Transverse colon (tissue), 4 donors: Measurements from ENCODE around the gene ZNF296.

Source experiments
- CTCF ChIP-seq, 5 experiments: fragments of 200-600 bp in 3 of 5; fragments of 450-650 bp in 2 of 5; sonication (generic) in 3 of 5; IDR thresholded peaks; 1 replicate in 2 of 5; 2 replicates in 3 of 5; pipeline ENCODE4 v1.5.1; 2016 to 2017; ENCODE audit warnings: antibody characterized with exemption in 5 of 5, inconsistent platforms in 3 of 5, mild to moderate bottlenecking in 2 of 5, moderate library complexity in 1 of 5
- POLR2A ChIP-seq: fragments of 450-650 bp; IDR thresholded peaks from one replicate; pipeline ENCODE4 v1.6.1; 2016; ENCODE audit warnings: antibody characterized with exemption, mild to moderate bottlenecking, moderate library complexity
- POLR2AphosphoS5 ChIP-seq, 3 donors: sonication (generic); formaldehyde crosslinking; IDR thresholded peaks; one replicate each; pipeline ENCODE4 v1.6.1; 2016; ENCODE audit warnings: antibody characterized with exemption in 3 of 3

- TF ChIP-seq CTCF (IDR thresholded peaks at IDR 0.05) (no peak), POLR2AphosphoS5 (IDR thresholded peaks at IDR 0.05) (no peak), POLR2A (no peak)
Observed at GRCh38 chr19:45119582-45119981, 43.3 kb upstream of the ZNF296 start.
